Esophagus muscularis mucosa (tissue), 4 donors: Measurements from ENCODE around the gene CNTNAP2. TPM values are rescaled to one million over a fixed set of nuclear protein-coding genes. Genes with fewer than 3 reads are reported as not detected.

ENCODE experiments used
- DNase-seq: peaks from one replicate; pipeline ENCODE4 v3.0.0-alpha.2; 2017; ENCODE audit errors: extremely low spot score
- H3K27ac ChIP-seq, 4 donors: fragments of 200-600 bp; sonication (generic); replicated peaks in 1 of 4; 1 replicate in 3 of 4; 2 replicates in 1 of 4; pipeline ENCODE4 v1.5.1; 2016 to 2019; ENCODE audit warnings: mild to moderate bottlenecking in 1 of 4
- H3K27me3 ChIP-seq, 4 donors: fragments of 200-600 bp; sonication (generic); one replicate each; pipeline versions ENCODE4 v1.5.1 to v1.6.0; 2016 to 2019
- H3K36me3 ChIP-seq, 4 donors: fragments of 200-600 bp; sonication (generic); one replicate each; pipeline ENCODE4 v1.5.1; 2016 to 2019
- H3K4me1 ChIP-seq, 4 donors: fragments of 200-600 bp; sonication (generic); one replicate each; pipeline ENCODE4 v1.5.1; 2016 to 2019
- H3K4me3 ChIP-seq, 4 donors: fragments of 200-600 bp; sonication (generic); 1 replicate in 2 of 4; 2 replicates in 2 of 4; pipeline ENCODE4 v1.5.1; 2016 to 2019; ENCODE audit warnings: mild to moderate bottlenecking in 4 of 4, moderate library complexity in 1 of 4
- H3K9me3 ChIP-seq, 4 donors: fragments of 200-600 bp; sonication (generic); 1 replicate in 3 of 4; 2 replicates in 1 of 4; pipeline ENCODE4 v1.5.1; 2016 to 2019
- CTCF ChIP-seq, 3 experiments: fragments of 200-600 bp in 2 of 3; fragments of 450-650 bp in 1 of 3; sonication (generic) in 2 of 3; IDR thresholded peaks; one replicate each; pipeline ENCODE4 v1.5.1; 2017 to 2019; ENCODE audit warnings: antibody characterized with exemption in 3 of 3, mild to moderate bottlenecking in 2 of 3, moderate library complexity in 1 of 3
- EP300 ChIP-seq: sonication (generic); formaldehyde crosslinking; IDR thresholded peaks from one replicate; pipeline ENCODE4 v1.6.1; 2017; ENCODE audit warnings: antibody characterized with exemption
- POLR2A ChIP-seq: fragments of 450-650 bp; IDR thresholded peaks from one replicate; pipeline ENCODE4 v1.6.1; 2017; ENCODE audit warnings: antibody characterized with exemption, moderate library complexity, mild to moderate bottlenecking, low read depth
- POLR2AphosphoS5 ChIP-seq, 2 donors: sonication (generic); formaldehyde crosslinking; IDR thresholded peaks; one replicate each; pipeline ENCODE4 v1.6.1; 2017; ENCODE audit warnings: antibody characterized with exemption in 2 of 2
- WGBS: methylation state at CpG from one replicate; pipeline ENCODE4 v1.1.5; 2018; 5-methylcytosine and 5-hydroxymethylcytosine counted together
- intact Hi-C: fragments of 100-400 bp; cut with DNase I; formaldehyde crosslinking; loops from one replicate; pipeline ENCODE4 v1.15.1; 2023
- total RNA-seq, 4 donors: library from RNA; depleted of rRNA; stranded (reverse); fragments of >200 nt; gene quantifications; one replicate each; pipeline versions ENCODE4 v1.1.0 to v1.2.1, GENCODE V29; 2016

CNTNAP2 gene
- total RNA-seq, 4 donors from 2014 or later = 1.2 to 2.9 (median 1.9) TPM

GRCh38 chr7:146781352-146782116, 664.9 kb downstream of the CNTNAP2 start:
- no peak for DNase-seq
- Histone ChIP-seq H3K36me3 (no peaks in the 10 kb centered on the region), H3K9me3 (no peaks in the 10 kb centered on the region), H3K27me3 (no peaks in the 10 kb centered on the region), H3K4me1 (no peaks in the 10 kb centered on the region), H3K27ac (no peak overlapping the region), H3K4me3 (no peak overlapping the region)
- intact Hi-C loops = no loop called here
- 83% methylated on average over 12 of the region's 12 CpGs for WGBS
- TF ChIP-seq POLR2AphosphoS5 (IDR thresholded peaks at IDR 0.05) (no peak), EP300 (no peak), POLR2A (no peak), CTCF (IDR thresholded peaks at IDR 0.05) (no peak)

- H3K4me3 ChIP-seq = no peak overlapping the region
- intact Hi-C loops = no loop called here
- H3K27me3 ChIP-seq = no peaks in the 10 kb centered on the region
- H3K4me1 ChIP-seq = peaks cover 0 to 7% (median 3%) of the 10 kb centered on the region in 4 donors
- no peak for DNase-seq
- TF ChIP-seq POLR2AphosphoS5 (IDR thresholded peaks at IDR 0.05) (no peak), CTCF (IDR thresholded peaks at IDR 0.05) (no peak), POLR2A (no peak), EP300 (no peak)
- H3K36me3 ChIP-seq = no peaks in the 10 kb centered on the region
- H3K9me3 ChIP-seq = no peaks in the 10 kb centered on the region
- no peak overlapping the region for H3K27ac ChIP-seq
- 87% methylated on average over 18 of the region's 18 CpGs for WGBS
These were observed 670.7 kb downstream of the CNTNAP2 start for GRCh38 chr7:146787266-146787665.

GRCh38 chr7:146788008-146788407, 671.4 kb downstream of the CNTNAP2 start:
- H3K27ac ChIP-seq = no peak overlapping the region
- DNase-seq = no peak
- intact Hi-C loops = no loop called here
- no peaks in the 10 kb centered on the region for H3K9me3 ChIP-seq
- no peaks in the 10 kb centered on the region for H3K27me3 ChIP-seq
- no peak for TF ChIP-seq POLR2A
- no peak for TF ChIP-seq CTCF (IDR thresholded peaks at IDR 0.05)
- no peak for TF ChIP-seq EP300
- TF ChIP-seq POLR2AphosphoS5 (IDR thresholded peaks at IDR 0.05) = no peak
- peaks cover 0 to 8% (median 4%) of the 10 kb centered on the region in 4 donors for H3K4me1 ChIP-seq
- WGBS = 86% methylated on average over 15 of the region's 15 CpGs
- H3K36me3 ChIP-seq = no peaks in the 10 kb centered on the region
- no peak overlapping the region for H3K4me3 ChIP-seq

GRCh38 chr7:146791344-146792285, 675.0 kb downstream of the CNTNAP2 start:
- no peak for DNase-seq
- 38% methylated on average over 7 of the region's 7 CpGs for WGBS
- no peak for TF ChIP-seq POLR2A
- TF ChIP-seq EP300 = no peak
- no peak for TF ChIP-seq CTCF (IDR thresholded peaks at IDR 0.05)
- TF ChIP-seq POLR2AphosphoS5 (IDR thresholded peaks at IDR 0.05) = no peak
- no peak overlapping the region for H3K27ac ChIP-seq
- no peaks in the 10 kb centered on the region for H3K36me3 ChIP-seq
- intact Hi-C loops = no loop called here
- no peak overlapping the region for H3K4me3 ChIP-seq
- peaks cover 0 to 8% (median 4%) of the 10 kb centered on the region in 4 donors for H3K4me1 ChIP-seq
- no peaks in the 10 kb centered on the region for H3K27me3 ChIP-seq
- peaks cover 0 to 13% (median 3%) of the 10 kb centered on the region in 4 donors for H3K9me3 ChIP-seq
